Ramos (cell line): ENCODE measurements around the gene LAMB2.

Experiments
- in situ Hi-C: fragments of 300-500 bp; cut with MboI; formaldehyde crosslinking; loops from one replicate; pipeline ENCODE4 v1.14.3; 2022; ENCODE audit warnings: low sequenced_read_pairs; ENCODE audit not compliant: unreplicated experiment

Gene LAMB2

GRCh38 chr3:49162751-49163419 lies 30.0 kb upstream of the LAMB2 start:
- in situ Hi-C loops: loop anchor here (10.0 kb wide), 1 partner anchor 292 kb away; no protein-coding TSS in a partner anchor

- in situ Hi-C loops: loop anchor here (10.0 kb wide), 1 partner anchor 293 kb away; no protein-coding TSS in a partner anchor
Observed at GRCh38 chr3:49161808-49162530, 29.1 kb upstream of the LAMB2 start.

GRCh38 chr3:49161197-49161596 lies 28.3 kb upstream of the LAMB2 start:
- in situ Hi-C loops: loop anchor here (10.0 kb wide), 1 partner anchor 294 kb away; no protein-coding TSS in a partner anchor

- in situ Hi-C loops: no loop called here
Observed at GRCh38 chr3:49158792-49159191, 25.9 kb upstream of the LAMB2 start.

GRCh38 chr3:49158103-49158709 lies 25.4 kb upstream of the LAMB2 start:
- in situ Hi-C loops: no loop called here

GRCh38 chr3:49157289-49157688 lies 24.4 kb upstream of the LAMB2 start:
- in situ Hi-C loops: no loop called here

GRCh38 chr3:49153349-49153912 lies 20.6 kb upstream of the LAMB2 start:
- in situ Hi-C loops: no loop called here

GRCh38 chr3:49151610-49152009 lies 18.8 kb upstream of the LAMB2 start:
- in situ Hi-C loops: no loop called here

GRCh38 chr3:49148159-49148558 lies 15.3 kb upstream of the LAMB2 start:
- in situ Hi-C loops: no loop called here

GRCh38 chr3:49140080-49140479 lies 7.2 kb upstream of the LAMB2 start:
- in situ Hi-C loops: no loop called here

GRCh38 chr3:49135499-49135898 lies 2.6 kb upstream of the LAMB2 start:
- in situ Hi-C loops: no loop called here

- in situ Hi-C loops: no loop called here
Observed at GRCh38 chr3:49134471-49135265, 1.8 kb upstream of the LAMB2 start.

- in situ Hi-C loops: no loop called here
Observed at GRCh38 chr3:49133226-49133951, 539 bp upstream of the LAMB2 start.

- in situ Hi-C loops: no loop called here
Observed at GRCh38 chr3:49132073-49132436, 795 bp downstream of the LAMB2 start.

GRCh38 chr3:49131576-49131975 lies 1.3 kb downstream of the LAMB2 start:
- in situ Hi-C loops: no loop called here

- in situ Hi-C loops: no loop called here
Observed at GRCh38 chr3:49131040-49131439, 1.8 kb downstream of the LAMB2 start.

GRCh38 chr3:49124991-49125670 lies 7.7 kb downstream of the LAMB2 start:
- in situ Hi-C loops: no loop called here

GRCh38 chr3:49124203-49124602 lies 8.6 kb downstream of the LAMB2 start:
- in situ Hi-C loops: no loop called here

GRCh38 chr3:49123687-49124086 lies 9.2 kb downstream of the LAMB2 start:
- in situ Hi-C loops: no loop called here
